Measurements from ENCODE around the gene FAHD2A. TPM values are rescaled to one million over a fixed set of nuclear protein-coding genes. Genes with fewer than 3 reads are reported as not detected.

Gene FAHD2A, protein sequence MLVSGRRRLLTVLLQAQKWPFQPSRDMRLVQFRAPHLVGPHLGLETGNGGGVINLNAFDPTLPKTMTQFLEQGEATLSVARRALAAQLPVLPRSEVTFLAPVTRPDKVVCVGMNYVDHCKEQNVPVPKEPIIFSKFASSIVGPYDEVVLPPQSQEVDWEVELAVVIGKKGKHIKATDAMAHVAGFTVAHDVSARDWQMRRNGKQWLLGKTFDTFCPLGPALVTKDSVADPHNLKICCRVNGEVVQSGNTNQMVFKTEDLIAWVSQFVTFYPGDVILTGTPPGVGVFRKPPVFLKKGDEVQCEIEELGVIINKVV
- total RNA-seq, result 10 to 100 TPM; 19.3 to 50.1 (median 24.3) TPM

DNA sequence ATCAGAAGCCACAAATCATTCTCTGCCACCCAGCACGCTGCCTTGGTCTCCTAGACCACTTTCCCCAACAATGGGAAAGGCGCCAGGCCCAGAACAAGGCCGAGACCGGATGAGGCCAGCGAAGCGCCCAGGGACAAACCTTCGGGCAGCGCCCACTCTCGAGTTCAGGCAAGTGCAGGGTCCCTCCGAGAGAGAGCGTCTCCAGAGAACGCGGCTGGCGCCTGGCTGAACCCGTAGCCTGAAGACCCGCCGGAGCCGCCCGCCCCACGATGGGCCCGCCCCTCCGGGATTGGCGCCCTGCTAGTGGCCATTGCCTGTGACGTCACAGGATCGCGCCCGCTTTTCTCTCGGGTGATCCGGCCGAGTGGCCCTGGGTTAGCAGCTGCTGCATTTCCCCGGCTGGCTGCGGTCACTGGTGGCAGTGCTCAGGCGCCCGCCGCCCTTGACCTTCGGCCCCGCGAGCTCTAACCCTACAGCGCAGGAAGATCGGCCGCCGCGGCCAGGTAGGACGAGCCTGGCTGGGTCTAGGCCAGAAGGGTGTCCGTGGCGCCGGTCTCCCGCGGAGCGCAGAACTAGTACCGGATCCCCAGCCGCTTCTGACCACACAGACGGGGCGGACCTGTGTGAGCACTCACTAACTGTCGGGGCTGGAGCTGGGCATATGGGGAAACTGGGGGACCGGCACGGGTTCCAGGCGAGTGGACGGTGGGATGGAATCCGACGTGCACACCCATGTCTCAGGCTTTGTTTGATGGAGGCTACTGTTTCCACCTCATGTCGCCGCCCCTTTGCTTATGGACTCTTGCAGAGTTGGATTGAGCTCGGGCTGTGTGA, at the start of gene FAHD2A:
FAHD2A (plus strand) TSS at position 339 of the 834 bp plus-strand sequence. CDS start 2,851 bp downstream, outside the sequence.
- Histone ChIP-seq H3K27ac (peak within 1 kb of the TSS; percentile 76 to 87), H3K9me3 (no peaks in the 10 kb centered on the region), H3K4me1 (peaks cover 0 to 4% of the 10 kb centered on the region in 2 donors), H3K36me3 (no peaks in the 10 kb centered on the region), H3K4me3 (peak within 1 kb of the TSS; percentile 72 to 95 (median 78)), H3K27me3 (no peaks in the 10 kb centered on the region)
- peak; percentile 94 to 98 for DNase-seq (ENCODE audit: low spot score in 2 of 2)
- intact Hi-C loops (cut with DNase I; ENCODE audit: low total_unique reads), result no loop called here
- TF ChIP-seq POLR2AphosphoS5 (IDR thresholded peaks at IDR 0.05) (peak; percentile 57 to 92 (median 87)), POLR2A (IDR thresholded peaks at IDR 0.05) (peak; percentile 45)
- TF ChIP-seq, protein P1, sequence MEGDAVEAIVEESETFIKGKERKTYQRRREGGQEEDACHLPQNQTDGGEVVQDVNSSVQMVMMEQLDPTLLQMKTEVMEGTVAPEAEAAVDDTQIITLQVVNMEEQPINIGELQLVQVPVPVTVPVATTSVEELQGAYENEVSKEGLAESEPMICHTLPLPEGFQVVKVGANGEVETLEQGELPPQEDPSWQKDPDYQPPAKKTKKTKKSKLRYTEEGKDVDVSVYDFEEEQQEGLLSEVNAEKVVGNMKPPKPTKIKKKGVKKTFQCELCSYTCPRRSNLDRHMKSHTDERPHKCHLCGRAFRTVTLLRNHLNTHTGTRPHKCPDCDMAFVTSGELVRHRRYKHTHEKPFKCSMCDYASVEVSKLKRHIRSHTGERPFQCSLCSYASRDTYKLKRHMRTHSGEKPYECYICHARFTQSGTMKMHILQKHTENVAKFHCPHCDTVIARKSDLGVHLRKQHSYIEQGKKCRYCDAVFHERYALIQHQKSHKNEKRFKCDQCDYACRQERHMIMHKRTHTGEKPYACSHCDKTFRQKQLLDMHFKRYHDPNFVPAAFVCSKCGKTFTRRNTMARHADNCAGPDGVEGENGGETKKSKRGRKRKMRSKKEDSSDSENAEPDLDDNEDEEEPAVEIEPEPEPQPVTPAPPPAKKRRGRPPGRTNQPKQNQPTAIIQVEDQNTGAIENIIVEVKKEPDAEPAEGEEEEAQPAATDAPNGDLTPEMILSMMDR (IDR thresholded peaks at IDR 0.05), result no peak

DNA sequence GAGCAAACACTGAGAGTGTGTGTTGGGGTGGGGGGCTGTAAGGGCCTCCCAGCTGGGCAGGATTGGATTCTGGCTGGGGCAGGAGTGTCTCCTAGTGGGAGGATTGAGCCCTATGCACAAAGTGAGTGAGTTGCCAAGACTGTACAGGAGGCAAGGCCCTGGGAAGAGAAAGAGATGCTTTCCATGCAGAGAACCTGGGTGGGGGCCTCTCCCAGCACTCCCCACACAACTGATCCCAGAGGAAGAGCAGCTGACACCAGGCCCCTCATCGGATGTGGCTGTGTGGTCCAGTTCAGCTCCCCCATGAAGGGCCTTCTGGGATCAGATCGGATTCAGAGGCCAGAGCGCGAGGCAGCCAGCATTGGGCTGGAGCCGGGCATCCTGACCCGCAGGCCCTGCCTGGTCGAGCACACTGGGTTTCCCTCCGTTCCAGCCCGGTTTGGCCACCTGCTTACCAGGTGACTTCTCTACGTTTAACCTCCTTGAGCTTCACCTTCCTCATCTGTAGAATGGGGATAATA, 49.4 kb upstream of the FAHD2A start:
- no peak overlapping the region for H3K4me3 ChIP-seq
- TF ChIP-seq POLR2AphosphoS5 (IDR thresholded peaks at IDR 0.05) (no peak), POLR2A (IDR thresholded peaks at IDR 0.05) (no peak)
- TF ChIP-seq, protein P1 (IDR thresholded peaks at IDR 0.05), result no peak
- no peaks in the 10 kb centered on the region for H3K9me3 ChIP-seq
- DNase-seq (ENCODE audit: low spot score in 2 of 2), result peak in 1 of 2 donors; percentile 30
- no peaks in the 10 kb centered on the region for H3K4me1 ChIP-seq
- H3K27ac ChIP-seq, result no peak overlapping the region
- intact Hi-C loops (cut with DNase I; ENCODE audit: low total_unique reads), result no loop called here
- H3K36me3 ChIP-seq, result no peaks in the 10 kb centered on the region
- no peaks in the 10 kb centered on the region for H3K27me3 ChIP-seq

DNA sequence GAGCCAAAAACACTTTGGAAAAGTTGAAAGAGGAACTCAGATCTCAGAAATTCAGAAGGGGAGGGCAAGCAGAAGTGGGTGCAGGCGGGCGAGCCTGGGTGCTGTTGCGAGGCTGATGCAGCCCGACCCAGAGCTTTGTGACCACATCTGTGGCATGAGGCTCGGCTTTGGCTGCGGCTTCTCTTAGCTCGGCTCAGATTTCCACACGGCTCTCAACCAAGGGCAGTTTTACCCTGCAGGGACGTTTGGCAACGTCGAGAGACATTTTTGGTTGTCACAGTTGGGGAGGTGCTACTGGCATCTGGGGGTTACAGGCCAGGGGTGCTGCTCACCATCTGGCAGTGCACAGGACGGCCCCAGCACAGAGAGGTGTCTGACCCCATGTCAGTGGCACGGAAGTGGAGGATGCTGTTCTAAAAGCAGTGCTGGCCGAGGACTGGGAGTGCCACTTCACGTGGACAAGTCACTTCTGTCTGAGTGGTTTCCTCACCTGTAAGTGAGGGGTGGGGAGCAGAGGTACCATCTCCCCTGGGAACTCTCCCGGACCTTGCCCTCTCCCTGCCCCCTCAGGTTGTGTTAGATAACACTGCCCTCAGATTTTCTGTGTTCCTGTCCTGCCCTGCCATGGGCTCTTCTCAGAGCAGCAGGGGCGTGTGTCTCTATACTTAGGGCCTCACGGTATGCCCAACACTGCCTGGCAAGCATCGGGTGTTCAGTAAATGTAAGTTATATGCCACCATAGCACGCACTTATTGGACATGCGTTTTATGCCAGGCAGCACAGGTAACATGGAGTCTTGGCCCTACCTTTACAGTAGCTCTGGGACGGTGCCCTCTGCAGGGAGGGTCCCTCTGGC, 48.7 kb upstream of the FAHD2A start:
- DNase-seq (ENCODE audit: low spot score in 2 of 2), result peak in 1 of 2 donors; percentile 36
- H3K4me1 ChIP-seq, result no peaks in the 10 kb centered on the region
- H3K27me3 ChIP-seq, result no peaks in the 10 kb centered on the region
- H3K36me3 ChIP-seq, result no peaks in the 10 kb centered on the region
- no peaks in the 10 kb centered on the region for H3K9me3 ChIP-seq
- no peak overlapping the region for H3K27ac ChIP-seq
- no peak overlapping the region for H3K4me3 ChIP-seq
- intact Hi-C loops (cut with DNase I; ENCODE audit: low total_unique reads), result no loop called here
- no peak for TF ChIP-seq POLR2A (IDR thresholded peaks at IDR 0.05)
- TF ChIP-seq, protein P1 (IDR thresholded peaks at IDR 0.05), result no peak
- TF ChIP-seq POLR2AphosphoS5 (IDR thresholded peaks at IDR 0.05), result no peak

DNA sequence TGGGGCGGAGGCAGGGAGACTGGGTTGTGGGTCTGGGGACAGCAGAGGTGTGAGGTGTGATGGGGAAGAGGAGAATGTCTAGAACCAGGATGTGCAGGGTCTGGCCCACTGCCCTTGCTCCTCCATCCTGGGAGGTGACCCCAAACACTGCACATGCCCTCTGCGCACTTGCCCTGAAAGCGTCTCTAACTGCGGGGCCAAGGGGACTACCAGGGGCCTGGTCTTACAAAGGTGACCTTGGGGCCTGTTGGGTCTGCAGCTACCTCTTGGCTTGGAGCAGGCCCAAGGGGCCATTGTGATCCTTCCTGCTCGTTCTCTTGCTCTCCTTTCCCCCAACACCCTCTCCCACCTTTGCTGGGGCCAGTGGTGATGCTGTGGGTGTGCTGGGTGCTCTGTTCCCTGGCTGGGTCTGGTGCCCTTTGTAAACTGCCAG, 48.0 kb upstream of the FAHD2A start:
- H3K36me3 ChIP-seq, result no peaks in the 10 kb centered on the region
- H3K27ac ChIP-seq, result no peak overlapping the region
- TF ChIP-seq POLR2AphosphoS5 (IDR thresholded peaks at IDR 0.05) (no peak), POLR2A (IDR thresholded peaks at IDR 0.05) (no peak)
- TF ChIP-seq, protein P1 (IDR thresholded peaks at IDR 0.05), result no peak
- H3K27me3 ChIP-seq, result no peaks in the 10 kb centered on the region
- H3K4me3 ChIP-seq, result no peak overlapping the region
- no peaks in the 10 kb centered on the region for H3K9me3 ChIP-seq
- intact Hi-C loops (cut with DNase I; ENCODE audit: low total_unique reads), result no loop called here
- peak in 1 of 2 donors; percentile 7 for DNase-seq (ENCODE audit: low spot score in 2 of 2)
- no peaks in the 10 kb centered on the region for H3K4me1 ChIP-seq
